Measurements from ENCODE around the gene PGAM2.

Gene PGAM2

GRCh38 chr7:44059219-44060090 lies 5.9 kb downstream of the PGAM2 start:
- TF ChIP-seq CTCF (IDR thresholded peaks at IDR 0.05): no peak

- no peak for TF ChIP-seq CTCF (IDR thresholded peaks at IDR 0.05)
Observed at GRCh38 chr7:44058759-44059218, 6.6 kb downstream of the PGAM2 start.

- no peak for TF ChIP-seq CTCF (IDR thresholded peaks at IDR 0.05)
Observed at GRCh38 chr7:44057849-44058758, 7.3 kb downstream of the PGAM2 start.

GRCh38 chr7:44057181-44057848 lies 8.1 kb downstream of the PGAM2 start:
- no peak for TF ChIP-seq CTCF (IDR thresholded peaks at IDR 0.05)

GRCh38 chr7:44056681-44057080 lies 8.7 kb downstream of the PGAM2 start:
- TF ChIP-seq CTCF (IDR thresholded peaks at IDR 0.05): no peak

- TF ChIP-seq CTCF (IDR thresholded peaks at IDR 0.05): no peak
Observed at GRCh38 chr7:44052771-44053365, 12.5 kb downstream of the PGAM2 start.

All from LNCAP (cell line).